HG03520 (cell line): ENCODE data around the gene PPP2R2C.
A peak's percentile ranks its signal among the peaks of the same experiment; 100 is the strongest.

Source experiments
- ATAC-seq: cut with Tn5 transposase; IDR thresholded peaks from one replicate; pipeline ENCODE4 v1.9.1; 2021; ENCODE audit warnings: mild to moderate bottlenecking, moderate library complexity; ENCODE audit not compliant: unreplicated experiment

The PPP2R2C gene

DNA sequence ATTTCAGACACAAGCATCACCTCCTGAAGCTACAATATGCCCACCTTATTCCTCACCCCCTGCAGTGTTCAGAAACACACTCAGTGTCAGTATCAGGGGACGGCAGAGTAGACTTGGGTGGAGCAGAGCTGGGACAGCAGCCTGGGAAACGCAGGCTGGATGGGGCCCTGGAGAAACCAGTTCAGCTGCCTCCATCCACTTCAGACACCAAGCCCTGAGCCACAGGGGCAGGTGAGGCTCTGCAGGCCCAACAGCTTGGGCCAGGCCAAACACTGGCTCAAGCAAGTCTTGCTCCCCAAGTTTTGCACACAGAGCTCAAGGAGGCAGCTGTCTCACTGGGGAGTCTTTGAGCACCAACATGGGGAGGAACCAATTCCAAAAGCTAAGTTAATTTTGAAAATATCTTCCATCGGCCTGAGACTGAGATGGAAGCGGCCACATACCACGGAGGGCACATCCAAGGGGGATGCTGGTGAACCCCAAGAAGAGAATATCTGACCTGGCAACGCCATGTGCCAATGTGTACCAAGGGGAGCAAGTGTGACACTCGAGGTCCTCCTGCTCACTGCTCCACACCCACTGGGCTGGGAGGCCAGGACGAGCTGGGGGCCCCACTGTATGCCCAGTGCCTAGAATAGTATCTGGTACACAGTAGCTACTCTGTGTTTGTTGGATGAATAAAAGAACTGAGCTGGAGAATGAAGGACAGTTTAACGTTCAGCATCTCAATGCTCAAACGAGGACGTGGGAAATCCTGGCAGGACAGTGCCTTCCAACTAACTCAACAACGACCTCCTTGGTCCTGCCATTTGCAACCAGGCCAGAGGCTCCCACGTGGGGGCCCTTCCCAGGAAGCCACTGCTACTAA lies 45.6 kb downstream of the PPP2R2C start:
- ATAC-seq = no peak

DNA sequence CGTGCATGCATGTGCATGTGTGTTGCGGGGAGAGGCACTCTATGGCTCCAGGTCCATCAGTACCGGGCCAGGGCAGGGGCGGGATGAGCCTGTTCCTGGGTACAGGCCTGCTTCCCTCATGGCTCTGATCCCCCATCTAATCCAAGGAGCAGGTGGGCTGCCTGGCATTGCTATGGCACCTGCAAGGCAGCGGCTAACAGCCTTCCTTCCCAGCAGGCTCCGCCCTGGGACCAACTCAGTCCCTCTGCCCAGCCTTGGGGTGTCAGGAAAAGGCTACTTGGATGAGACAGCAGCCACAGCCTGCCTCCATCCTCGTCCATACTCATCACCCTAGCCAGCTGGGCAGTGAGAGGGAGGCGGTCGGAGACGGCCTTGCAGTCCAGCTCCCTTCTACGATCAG lies 46.5 kb downstream of the PPP2R2C start:
- ATAC-seq = no peak

DNA sequence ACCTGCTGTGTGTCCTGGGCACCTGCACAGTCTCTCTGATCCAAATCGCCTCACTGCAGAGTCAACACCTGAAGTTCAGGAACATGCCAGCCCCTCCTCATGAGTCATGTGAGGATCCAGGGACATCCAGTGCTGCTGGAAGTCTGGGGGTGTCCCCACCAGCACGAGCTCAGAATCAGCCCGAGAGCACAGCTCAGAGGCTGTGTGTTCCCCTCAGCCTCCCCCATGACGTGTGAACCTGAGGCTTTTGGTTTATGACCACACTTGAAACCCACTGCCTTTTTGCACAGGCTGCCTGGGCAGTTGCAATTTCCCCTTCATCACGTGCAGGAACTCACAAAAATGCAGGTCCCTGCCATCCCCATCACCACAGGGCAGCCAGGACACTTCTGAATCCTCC lies 47.1 kb downstream of the PPP2R2C start:
- ATAC-seq = no peak

DNA sequence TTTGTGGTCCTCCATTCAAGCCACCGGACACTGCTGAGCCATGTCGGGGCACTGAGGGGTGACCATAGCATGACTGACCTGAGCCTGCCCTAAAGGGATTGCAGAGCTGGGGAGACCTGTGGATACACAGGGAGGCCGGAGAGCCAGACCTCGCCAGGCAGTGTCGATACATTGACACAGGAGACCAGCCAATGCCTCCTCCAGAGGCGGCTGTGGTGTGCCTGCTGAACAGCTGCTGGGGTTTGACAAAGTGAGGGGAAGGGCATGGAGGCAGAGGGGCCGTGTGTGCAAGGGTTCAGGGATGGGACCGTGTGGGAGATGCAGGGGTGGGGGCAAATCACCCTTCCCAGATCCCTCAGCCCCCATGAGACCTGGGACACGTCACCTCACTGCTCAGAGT lies 48.0 kb downstream of the PPP2R2C start:
- no peak for ATAC-seq

DNA sequence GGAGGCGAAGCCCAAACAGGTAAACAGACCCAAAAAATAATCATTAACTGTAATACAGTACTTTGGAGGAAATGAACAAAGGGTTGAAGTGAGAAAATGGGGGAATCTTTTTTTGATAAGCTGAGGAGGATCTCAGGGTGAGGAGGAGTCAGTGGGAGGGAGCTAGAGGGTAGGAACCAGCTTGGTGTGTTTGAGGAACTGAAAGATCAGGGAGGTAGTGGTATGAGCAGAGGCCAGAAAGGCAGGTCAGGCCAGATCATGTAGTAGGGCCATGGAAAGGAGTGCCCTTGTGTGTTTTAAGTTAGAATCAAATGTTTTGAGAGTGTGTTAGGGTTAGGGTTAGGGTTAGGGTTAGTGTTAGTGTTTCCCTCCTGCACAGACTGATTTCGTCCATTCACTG lies 48.8 kb downstream of the PPP2R2C start:
- ATAC-seq = peak; percentile 97

DNA sequence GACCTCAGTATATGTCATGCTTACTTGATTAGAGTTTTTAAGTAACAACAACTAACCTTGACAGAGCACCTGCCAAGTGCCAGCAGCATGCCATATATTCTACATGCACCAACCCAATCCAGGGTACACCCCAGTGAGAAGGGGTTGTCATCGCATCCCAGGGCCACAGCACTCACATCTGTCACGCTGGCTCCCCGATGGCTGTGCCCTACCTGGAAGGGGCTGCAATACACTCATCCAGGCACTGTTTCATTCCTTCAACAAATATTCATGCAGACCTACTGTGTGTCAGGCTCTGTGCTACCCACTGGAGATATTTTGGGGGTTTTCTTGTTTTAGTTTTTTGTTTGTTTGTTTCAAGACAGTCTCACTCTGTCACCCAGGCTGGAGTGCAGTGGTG lies 49.5 kb downstream of the PPP2R2C start:
- ATAC-seq = no peak

DNA sequence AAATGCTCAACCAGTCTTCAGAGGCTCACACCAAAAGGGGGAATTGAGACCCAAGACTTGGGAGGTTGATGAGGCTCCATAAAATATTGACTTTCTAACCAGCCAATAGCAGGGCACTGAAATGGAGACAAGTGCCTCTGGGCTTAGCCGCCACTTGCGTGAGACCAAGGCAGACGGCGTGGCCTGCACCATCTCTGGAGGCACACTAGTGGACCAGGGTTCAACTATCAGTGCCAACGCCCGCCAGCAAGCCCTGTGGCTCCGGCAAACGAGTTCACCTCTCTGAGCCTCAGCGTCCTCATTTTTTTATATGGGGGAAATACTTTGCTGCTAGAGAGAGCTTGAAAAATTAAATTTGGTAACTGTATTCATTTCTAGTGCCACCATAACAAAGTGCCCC lies 50.3 kb downstream of the PPP2R2C start:
- no peak for ATAC-seq

DNA sequence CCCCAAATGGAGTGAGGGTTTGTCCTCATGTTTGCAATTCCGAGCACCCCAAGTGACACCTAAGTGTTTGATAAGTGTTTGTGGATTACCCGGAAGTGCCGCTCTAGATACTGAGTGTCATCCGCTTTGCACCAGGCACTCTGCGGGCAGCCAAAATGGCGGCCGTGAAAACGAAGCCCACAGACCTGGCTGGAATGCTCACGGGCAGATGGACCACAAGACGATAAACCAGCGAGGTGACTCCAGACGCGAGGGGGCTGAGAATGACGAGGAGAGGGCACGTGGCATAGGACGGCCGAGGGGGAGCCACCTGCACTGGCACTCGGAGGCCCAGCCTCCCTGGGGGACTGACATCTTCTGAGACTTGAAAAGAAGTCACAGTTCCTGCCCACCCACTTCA lies 51.0 kb downstream of the PPP2R2C start:
- ATAC-seq = no peak

DNA sequence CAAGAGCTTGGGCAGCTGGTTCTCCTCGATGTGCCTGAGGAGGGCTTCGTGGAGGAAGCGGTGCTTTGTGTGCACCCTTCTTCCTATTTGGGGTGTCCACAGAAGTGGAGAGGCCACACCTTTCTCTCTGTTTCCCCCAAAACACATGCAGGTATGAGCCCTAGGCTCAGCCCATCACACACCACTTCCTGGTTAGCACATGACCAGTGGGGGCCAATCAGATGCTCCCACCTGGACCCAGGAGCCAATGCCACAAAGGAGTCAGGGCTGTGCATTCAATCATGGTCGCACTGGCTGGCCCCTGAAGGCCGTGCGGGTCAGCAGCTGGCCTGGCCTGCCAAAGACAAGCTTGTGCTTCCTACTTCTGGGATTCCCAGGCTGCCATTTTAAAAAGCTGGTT lies 51.4 kb downstream of the PPP2R2C start:
- ATAC-seq = no peak

DNA sequence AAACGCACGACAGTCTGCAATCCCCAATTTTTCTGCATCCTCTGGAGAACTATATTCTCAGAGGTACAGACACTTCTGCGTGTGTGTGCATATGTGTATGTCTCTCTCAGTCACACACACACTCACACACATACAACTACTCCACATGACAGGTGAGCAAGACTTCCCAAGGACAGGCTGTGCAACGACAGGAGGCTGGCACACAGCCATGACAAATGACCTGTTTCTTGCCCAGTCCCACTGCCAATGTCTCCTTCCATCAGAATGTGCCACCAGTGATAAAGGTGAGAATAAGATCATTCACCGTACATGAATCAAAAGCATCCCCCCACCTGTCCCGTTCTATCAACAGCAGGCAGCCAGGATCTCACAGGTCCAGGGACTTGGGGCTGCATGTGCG lies 52.4 kb downstream of the PPP2R2C start:
- no peak for ATAC-seq

DNA sequence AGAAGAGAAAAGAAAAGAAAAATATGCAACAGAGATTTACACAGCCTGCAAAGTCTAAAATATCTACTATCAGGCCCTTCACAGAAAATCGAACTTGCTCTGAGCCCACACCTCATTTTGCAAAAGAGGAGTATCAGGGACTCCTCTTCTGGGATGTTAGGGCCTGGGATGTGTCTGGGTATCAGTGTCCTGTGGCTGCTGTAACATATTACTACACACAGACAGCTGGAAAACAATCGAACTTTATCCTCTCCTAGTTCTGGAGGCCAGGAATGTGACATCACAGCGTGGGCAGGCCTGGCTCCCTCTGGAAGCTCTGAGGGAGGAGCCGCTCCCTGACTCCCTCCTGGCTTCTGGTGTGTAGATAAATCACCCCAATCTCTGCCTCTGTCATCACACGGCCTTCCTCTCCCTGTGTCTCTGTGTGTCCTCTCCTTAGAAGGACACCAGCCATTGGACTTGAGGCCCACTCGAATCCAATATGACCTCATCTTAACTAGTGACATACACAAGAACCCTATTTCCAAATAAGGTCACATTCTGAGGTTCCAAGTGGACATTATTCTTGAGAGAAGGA lies 52.9 kb downstream of the PPP2R2C start:
- ATAC-seq = no peak

DNA sequence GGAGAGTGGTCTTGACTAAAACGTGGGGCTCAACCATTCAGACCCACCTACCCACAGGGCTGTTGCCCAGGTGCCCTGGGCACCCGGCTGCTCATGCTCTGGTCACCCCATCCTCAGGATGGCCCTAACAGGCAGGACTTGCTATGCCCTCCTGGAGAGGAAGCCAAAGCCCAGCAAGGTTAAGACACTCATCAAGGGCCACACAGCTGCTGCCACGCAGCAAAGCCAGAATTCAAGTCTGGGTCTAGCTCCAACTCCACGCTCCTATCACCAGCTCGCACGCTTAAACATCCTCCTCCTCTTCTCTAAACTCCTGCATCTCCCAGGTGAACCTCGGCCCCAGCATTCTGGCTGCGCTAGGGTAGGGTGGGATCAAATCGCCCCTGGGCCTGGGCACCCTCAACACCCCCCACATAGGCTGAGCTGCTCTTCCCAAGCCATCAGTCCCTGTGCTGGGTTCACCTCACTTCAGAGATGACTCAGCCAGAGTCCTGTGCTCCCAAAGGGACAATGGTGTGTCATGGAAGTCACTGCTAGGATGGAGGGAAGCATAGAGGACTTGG lies 54.1 kb downstream of the PPP2R2C start:
- ATAC-seq = no peak

DNA sequence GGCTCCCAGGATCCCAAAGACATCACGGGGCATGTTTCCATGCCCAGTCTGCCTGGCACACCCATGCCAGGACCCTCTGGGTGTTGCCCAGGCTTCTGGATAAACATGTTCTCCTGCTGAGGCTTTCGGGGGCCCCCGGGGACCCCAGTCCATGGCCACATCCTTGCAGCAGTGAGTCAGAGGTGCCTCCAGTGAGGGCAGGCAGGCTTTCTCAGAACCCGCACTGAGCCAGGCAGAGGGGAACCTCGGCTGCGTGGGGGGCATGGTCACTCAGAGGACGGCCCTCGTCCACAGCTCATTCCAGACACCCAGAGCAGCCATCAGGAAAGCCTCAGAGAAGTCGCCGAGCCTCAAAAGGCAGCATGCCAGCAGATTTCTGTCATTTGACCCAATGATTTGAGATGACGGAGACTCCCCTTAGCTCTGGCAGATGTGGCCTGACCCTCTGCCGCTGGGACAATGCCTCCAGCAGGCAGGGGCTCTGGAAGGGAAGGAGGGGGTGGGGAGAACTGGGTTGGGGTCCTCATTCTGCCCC lies 54.8 kb downstream of the PPP2R2C start:
- ATAC-seq = no peak

DNA sequence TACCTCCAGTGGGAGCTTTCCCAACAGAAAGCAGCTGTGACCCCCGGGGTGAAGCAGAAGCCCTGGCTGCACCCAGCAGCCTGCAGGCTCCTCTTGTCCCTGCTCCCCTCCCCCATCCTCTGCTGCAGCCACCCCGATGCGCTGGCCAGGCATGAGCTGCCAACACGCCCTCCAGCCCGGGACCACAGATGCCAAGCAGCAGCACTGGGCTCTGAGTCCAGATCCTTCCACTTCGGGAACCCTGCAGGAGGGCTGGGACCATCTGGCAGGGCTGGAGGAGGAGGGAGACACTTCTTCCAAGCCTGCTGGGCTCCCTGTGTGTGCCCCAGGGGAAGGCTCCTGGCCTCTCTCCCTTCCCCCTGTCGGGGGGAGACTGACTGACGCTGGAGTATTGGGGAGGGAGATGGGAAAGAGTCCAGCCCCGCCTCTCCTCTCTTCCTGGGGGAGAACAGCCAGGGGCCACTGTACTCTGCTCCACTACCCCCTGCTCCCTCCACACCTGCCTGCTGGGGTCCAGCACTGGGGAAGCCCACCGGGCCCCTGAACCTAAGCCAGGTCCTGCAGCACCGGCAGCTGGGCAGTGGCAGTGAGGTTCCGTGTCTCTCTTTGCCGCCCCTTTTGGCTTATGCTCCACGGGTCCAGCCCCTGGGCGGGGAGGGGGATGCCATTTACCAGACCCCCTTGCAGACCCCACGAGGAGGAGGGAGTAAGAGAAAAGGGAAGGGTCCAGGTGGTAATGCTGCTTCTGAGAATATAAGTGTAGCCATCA lies 55.7 kb downstream of the PPP2R2C start:
- ATAC-seq = no peak

DNA sequence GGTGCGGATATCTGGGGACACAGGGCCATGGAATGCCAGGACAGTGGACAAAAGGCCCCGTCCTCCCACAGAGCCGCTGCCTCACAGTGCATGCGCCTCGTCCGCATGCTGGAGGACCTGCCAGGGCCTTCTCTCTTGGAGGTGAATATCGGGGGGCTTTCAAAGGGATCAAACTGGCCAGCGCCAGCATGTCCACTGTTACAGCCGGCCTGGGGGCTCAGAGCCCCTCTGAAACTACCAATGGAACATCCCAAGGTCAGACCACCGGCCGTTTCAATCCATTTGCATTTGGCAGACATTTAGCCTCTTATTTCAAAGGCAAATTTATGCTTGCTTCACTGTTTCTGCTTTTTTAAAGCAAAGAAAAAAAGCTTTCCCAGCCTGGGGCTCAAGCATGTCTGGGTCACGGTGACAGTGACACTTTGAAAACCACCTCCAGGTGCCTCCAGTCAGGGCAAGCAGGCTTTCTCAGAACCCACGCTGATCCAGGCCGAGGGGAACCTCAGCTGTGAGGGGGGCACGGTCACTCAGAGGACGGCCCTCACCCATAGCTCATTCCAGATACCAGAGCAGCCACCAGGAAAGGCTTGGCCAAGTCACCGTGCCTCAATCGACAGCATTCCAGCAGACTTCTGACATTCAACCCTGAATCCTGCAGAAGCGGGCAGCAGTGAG lies 57.2 kb downstream of the PPP2R2C start:
- no peak for ATAC-seq

DNA sequence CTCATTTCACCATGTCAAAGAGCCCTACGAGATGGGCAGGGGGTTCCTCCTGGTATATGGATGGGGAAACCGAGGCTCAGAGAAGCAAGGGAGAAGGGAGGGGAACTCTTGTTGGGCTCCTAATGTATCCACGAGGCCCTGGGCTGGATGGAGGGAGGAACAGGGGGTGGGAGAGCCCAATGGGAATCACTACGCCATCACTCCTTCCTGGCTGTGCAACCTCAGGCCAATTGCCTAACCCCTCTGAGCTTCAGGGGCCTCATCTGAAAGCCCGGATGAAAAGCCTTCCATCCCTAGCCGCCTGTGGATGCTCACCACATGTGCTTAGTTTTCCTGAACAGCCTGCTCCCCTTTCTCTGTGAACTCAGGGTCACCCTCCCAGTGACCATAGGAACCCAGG lies 57.8 kb downstream of the PPP2R2C start:
- ATAC-seq = no peak

DNA sequence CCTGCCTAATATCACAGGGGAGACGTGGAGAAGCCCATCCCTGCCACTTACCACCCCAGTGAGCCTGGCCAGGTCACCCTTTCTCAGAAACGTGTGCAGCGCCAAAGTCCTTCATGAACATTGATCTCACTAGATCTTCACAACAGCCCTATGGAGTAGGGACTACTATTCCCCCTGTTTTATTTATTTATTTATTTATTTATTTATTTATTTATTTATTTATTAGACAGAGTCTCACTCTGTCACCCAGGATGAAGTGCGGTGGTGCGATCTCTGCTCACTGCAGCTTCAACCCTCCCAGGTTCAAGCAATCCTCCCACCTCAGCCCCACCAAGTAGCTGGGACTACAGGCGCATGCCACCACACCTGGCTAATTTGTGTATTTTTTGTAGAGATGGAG lies 61.8 kb downstream of the PPP2R2C start:
- no peak for ATAC-seq

DNA sequence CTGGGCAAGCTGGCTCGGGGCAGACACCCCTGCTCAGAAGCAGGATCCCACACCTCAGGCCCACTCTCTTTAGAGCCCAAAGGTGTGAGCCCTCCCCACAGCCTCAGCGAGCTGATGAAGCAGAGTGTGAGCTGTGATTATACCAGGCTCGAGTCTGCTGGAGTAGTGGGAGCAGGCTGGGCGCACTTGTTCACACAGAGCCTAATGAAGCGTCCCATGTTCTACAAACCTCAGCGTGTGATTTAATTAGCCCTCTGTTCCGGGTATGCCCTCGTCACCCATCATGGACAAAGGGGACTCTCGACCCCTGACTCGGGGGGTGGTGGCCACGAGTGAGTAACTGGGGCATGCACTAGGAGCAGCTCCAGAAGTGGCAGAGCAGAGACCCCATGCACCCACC lies 62.3 kb downstream of the PPP2R2C start:
- ATAC-seq = no peak

DNA sequence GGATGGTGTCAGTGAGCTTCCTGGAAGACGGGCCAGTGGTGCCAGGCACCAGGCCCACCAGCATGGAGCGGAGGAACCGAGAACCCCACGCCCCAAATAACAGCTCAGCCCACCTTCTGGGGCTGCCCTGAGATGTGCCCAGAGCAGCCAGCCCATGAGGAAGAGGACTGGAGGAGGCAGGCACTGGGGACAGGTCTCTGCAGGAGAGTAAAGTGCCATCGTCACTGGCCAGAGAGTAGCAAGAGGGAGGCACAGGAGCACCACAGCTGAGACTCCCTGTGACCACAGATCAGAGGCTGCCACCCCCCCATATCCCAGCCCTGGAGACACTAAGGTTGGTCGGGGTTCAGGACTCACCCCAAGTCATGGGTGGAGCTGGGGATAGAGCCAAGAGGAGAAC lies 63.0 kb downstream of the PPP2R2C start:
- ATAC-seq = no peak

DNA sequence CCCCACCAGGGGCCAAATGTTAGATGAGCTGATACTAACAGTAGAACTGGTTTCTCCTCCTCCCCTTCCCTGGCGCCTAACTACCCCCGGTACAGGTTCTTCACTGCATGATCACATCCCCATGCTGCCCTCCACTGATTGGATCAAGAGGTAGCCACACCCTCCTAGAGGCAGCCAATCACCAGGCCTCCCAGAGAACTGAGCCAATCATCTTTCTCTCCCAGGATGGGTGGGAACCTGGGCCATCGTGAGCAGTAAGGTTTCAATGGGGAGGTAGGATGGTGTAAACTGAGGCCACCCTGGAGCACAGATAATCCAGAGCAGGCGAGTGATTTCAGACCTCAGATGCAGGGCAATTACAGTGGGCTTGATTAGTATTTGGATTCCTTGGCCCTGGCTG lies 64.2 kb downstream of the PPP2R2C start:
- no peak for ATAC-seq

DNA sequence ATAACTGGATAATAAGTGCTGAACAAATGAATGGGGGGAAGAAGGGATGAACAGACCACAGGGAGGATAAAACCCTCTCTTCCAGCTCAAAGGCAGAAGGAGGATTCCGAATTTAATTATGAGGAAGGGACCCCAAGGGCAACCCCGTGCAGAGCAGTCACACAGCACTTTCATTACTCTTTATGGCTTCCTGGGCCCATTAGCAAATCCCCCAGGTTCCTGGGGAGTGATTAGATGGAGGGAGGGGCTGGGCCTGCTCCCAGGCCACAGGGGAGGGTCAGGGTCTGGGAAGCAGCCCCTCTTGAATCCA lies 67.1 kb downstream of the PPP2R2C start:
- no peak for ATAC-seq
